Hematopoietic multipotent progenitor cell treated with erythropoietin and hydrocortisone succinate and interleukin-3 and kit ligand, for 17 days (in vitro differentiated cells): Measurements from ENCODE around the gene TNS4.
"Not testable (repeated sequence)": the region's sequence is repeated elsewhere in the genome, so short reads cannot be mapped to it uniquely, and the experiment has no call there.

Experiments used
- DNase-seq: peaks from one replicate; pipeline ENCODE4 v3.0.0-alpha.2; 2015; ENCODE audit warnings: low spot score

Gene TNS4, protein sequence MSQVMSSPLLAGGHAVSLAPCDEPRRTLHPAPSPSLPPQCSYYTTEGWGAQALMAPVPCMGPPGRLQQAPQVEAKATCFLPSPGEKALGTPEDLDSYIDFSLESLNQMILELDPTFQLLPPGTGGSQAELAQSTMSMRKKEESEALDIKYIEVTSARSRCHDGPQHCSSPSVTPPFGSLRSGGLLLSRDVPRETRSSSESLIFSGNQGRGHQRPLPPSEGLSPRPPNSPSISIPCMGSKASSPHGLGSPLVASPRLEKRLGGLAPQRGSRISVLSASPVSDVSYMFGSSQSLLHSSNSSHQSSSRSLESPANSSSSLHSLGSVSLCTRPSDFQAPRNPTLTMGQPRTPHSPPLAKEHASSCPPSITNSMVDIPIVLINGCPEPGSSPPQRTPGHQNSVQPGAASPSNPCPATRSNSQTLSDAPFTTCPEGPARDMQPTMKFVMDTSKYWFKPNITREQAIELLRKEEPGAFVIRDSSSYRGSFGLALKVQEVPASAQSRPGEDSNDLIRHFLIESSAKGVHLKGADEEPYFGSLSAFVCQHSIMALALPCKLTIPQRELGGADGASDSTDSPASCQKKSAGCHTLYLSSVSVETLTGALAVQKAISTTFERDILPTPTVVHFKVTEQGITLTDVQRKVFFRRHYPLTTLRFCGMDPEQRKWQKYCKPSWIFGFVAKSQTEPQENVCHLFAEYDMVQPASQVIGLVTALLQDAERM

GRCh38 chr17:40501499-40501911, at the start of gene TNS4:
Gene TNS4 (minus strand): TSS chr17:40501623. CDS start chr17:40496425, 5,198 bp downstream.
- no peak for DNase-seq

DNA sequence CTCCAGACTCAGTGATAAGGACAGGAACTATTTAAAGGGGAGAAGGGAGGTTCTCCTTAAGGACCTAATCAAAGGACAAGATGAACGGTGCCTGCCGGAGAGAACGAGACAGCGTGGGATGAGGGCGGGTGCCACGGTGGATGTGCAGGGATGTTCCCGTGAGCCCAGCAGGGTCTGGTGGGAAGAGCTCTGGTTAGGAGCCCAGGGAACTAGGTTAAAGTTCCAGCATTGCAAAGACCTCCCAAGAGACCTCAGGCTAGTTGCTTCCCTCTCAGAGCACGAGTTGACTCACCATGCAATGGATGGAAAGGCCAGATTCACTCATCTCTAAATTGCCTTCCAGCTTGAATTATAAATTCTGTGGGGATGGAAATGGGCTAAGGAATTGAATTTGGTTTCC, 49.2 kb upstream of the TNS4 start:
- DNase-seq: no peak

- DNase-seq: no peak
Observed at GRCh38 chr17:40548982-40549685, 47.7 kb upstream of the TNS4 start.

DNA sequence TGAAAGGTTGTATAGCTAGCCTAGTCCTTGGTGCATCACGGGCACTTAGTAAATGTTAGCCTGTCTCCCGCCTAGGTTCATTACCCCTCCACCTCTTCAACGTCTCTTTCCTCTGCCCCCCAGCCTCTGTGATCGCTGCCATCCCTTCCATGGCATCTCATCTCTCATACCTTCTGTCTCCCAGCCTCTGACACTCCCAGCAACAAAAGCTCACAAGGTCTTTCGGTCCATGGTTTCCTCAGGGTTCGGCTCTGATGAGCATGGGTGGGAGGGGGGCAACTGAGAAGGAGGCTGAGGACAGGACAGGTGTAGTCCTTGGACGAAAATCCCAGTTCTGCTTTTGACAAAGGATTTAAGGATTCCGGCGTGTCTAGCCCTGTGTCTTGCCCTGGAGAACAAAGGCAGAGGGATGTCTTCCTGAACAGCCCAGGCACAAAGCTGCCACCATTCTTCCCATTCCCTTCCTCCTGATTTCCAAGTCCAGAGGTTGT, 47.1 kb upstream of the TNS4 start:
- DNase-seq: no peak

- no peak for DNase-seq
Observed at GRCh38 chr17:40547785-40548478, 46.5 kb upstream of the TNS4 start.

- DNase-seq: no peak
Observed at GRCh38 chr17:40547079-40547784, 45.8 kb upstream of the TNS4 start.

GRCh38 chr17:40546497-40546896, 45.1 kb upstream of the TNS4 start:
- DNase-seq: not testable (repeated sequence)

GRCh38 chr17:40545660-40546059, 44.2 kb upstream of the TNS4 start:
- no peak for DNase-seq

GRCh38 chr17:40542558-40543411, 41.4 kb upstream of the TNS4 start:
- DNase-seq: no peak

- DNase-seq: no peak
Observed at GRCh38 chr17:40541873-40542557, 40.6 kb upstream of the TNS4 start.

GRCh38 chr17:40541060-40541872, 39.8 kb upstream of the TNS4 start:
- DNase-seq: no peak

GRCh38 chr17:40540448-40540847, 39.0 kb upstream of the TNS4 start:
- DNase-seq: no peak

GRCh38 chr17:40539711-40540411, 38.4 kb upstream of the TNS4 start:
- no peak for DNase-seq

- no peak for DNase-seq
Observed at GRCh38 chr17:40538936-40539705, 37.7 kb upstream of the TNS4 start.

DNA sequence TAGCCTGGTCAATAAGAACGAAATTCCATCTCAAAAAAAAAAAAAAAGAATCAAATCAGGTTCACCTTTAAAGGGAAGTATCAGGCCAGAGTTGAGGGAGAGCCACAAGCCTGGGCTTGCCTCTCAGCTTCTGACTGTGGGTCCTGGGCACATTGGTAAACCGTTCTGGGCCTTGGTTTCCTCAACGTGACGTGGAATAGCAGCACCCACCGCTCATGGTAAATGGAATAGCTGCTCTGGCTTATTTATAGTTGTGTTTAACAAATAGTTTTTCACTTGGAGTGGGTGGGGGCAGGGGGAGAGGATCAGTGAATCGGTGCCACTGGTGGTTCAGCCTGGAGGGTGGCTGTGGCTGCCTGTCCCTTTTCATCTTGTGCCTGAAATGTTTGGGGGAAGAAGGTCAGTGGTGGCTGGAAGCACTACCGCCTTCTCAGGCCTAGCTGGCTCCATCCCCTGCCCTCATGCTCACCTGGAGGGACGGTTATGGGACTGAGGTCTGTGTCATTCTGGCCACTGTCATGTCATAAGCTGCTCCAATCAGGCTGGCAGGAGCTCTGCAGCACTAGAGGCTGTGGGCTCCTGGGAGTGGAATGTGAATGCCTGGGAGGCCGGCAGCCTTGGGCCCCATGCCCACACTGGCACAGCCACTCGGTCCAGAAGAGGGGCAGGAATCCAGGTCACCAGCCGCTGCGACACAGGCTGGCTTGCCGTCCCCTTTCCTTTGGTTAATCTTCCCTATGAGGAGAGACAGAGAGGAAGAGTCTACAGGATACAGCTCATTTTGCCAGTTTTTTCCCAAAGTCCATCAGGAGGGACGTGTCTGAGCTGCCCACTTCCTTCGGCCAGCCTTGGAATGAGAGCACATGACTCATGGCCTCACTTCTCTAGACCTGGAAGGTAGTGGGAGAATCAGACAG, 36.9 kb upstream of the TNS4 start:
- DNase-seq: no peak
